Suprapubic skin (tissue), 4 donors: Measurements from ENCODE around the gene PRKG2. TPM values are rescaled to one million over a fixed set of nuclear protein-coding genes. Genes with fewer than 3 reads are reported as not detected.
A peak's percentile ranks its signal among the peaks of the same experiment; 100 is the strongest.

Experiments used
- DNase-seq, 2 donors: peaks; one replicate each; pipeline ENCODE4 v3.0.0-alpha.2; 2019; ENCODE audit warnings: low spot score in 2 of 2
- H3K27ac ChIP-seq: fragments of 200-600 bp; sonication (generic); one replicate; pipeline ENCODE4 v1.5.1; 2019
- H3K27me3 ChIP-seq: fragments of 200-600 bp; sonication (generic); one replicate; pipeline ENCODE4 v1.5.1; 2019
- H3K36me3 ChIP-seq: fragments of 200-600 bp; sonication (generic); one replicate; pipeline ENCODE4 v1.5.1; 2019
- H3K4me1 ChIP-seq: fragments of 200-600 bp; sonication (generic); one replicate; pipeline ENCODE4 v1.5.1; 2019
- H3K4me3 ChIP-seq: fragments of 200-600 bp; sonication (generic); one replicate; pipeline ENCODE4 v1.5.1; 2019; ENCODE audit warnings: mild to moderate bottlenecking
- H3K9me3 ChIP-seq: fragments of 200-600 bp; sonication (generic); one replicate; pipeline ENCODE4 v1.5.1; 2019
- CTCF ChIP-seq, 2 donors: fragments of 200-600 bp in 1 of 2; fragments of 450-650 bp in 1 of 2; sonication (generic) in 1 of 2; IDR thresholded peaks; one replicate each; pipeline ENCODE4 v1.5.1; 2016 to 2019; ENCODE audit warnings: antibody characterized with exemption in 2 of 2, mild to moderate bottlenecking in 1 of 2, moderate library complexity in 1 of 2
- EP300 ChIP-seq: sonication (generic); formaldehyde crosslinking; IDR thresholded peaks from one replicate; pipeline ENCODE4 v1.6.1; 2017; ENCODE audit warnings: antibody characterized with exemption
- POLR2A ChIP-seq, 2 donors: fragments of 450-650 bp; IDR thresholded peaks; one replicate each; pipeline ENCODE4 v1.6.1; 2017; ENCODE audit warnings: antibody characterized with exemption in 2 of 2, mild to moderate bottlenecking in 2 of 2, moderate library complexity in 2 of 2
- POLR2AphosphoS5 ChIP-seq, 3 donors: sonication (generic); formaldehyde crosslinking; IDR thresholded peaks; one replicate each; pipeline ENCODE4 v1.6.1; 2017; ENCODE audit warnings: antibody characterized with exemption in 3 of 3
- WGBS: methylation state at CpG from one replicate; pipeline ENCODE4 v1.1.5; 2018; 5-methylcytosine and 5-hydroxymethylcytosine counted together
- total RNA-seq, 4 donors: library from RNA; depleted of rRNA; stranded (reverse); fragments of >200 nt; gene quantifications; one replicate each; pipeline ENCODE4 v1.1.0, GENCODE V29; 2016

The PRKG2 gene
- total RNA-seq, 4 donors from 2014 or later: 0.79 to 2.5 (median 1.7) TPM

DNA sequence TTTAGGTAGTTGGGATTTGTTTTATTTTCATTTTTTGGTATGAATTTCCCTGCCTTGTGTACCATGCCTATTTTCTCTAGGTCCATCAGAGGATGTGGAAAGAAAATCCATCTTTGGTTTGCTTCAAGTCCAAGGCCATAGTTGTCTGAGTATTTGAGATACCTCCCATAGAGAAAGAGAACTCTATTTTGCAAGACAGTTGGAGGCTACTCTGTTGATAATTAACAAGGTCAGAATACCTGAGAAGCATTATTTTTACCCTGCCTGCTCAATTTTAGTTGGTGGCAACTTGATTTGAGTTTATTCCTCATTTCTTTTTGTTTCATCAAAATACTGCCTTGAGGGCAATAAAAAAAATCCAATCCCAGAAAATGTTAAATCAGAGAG, 153.7 kb downstream of the PRKG2 start:
- no peaks in the 10 kb centered on the region for H3K27me3 ChIP-seq
- no peak for TF ChIP-seq EP300
- no peak for TF ChIP-seq POLR2AphosphoS5 (IDR thresholded peaks at IDR 0.05)
- no peak for TF ChIP-seq CTCF (IDR thresholded peaks at IDR 0.05)
- no peak for TF ChIP-seq POLR2A (IDR thresholded peaks at IDR 0.05)
- no peaks in the 10 kb centered on the region for H3K4me1 ChIP-seq
- H3K9me3 ChIP-seq: no peaks in the 10 kb centered on the region
- no peak for DNase-seq
- no peak overlapping the region for H3K4me3 ChIP-seq
- no peak overlapping the region for H3K27ac ChIP-seq
- no peaks in the 10 kb centered on the region for H3K36me3 ChIP-seq

DNA sequence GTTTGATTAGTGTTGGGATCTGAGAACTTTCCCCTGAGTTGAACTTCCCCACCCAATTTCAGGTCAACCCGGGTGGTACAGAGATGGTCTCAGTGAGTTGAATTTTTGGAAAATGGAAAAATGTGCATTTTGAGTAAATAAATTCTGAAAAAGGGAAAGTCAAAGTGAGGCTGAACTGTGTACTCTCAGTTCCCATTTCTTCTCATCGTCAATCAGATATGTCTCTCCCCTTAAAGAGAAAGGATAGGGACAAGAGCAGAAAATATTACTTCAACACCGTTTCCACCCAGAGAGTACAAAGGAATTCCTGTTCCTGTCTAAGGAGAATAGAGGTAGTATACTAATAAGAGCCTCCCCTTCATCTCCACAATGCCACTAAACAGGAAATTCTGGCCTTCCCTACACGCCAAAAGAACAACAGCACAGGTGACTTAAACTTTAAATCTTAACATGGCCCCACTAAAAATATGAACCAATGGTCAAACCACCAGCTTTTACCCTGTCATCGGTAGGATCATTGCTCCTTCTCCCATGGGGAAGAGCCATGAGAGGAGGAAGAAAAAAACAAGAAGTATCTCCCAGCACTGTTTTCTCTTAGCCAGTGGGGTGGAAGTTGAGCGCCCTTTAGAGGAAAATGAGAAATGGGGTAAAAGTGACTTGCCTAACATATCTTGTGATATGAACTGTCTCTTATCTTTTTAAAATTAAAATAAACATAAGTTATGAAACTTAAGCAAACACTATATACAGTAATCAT, 154.3 kb downstream of the PRKG2 start:
- TF ChIP-seq POLR2A (IDR thresholded peaks at IDR 0.05) (no peak), CTCF (IDR thresholded peaks at IDR 0.05) (no peak), EP300 (no peak), POLR2AphosphoS5 (IDR thresholded peaks at IDR 0.05) (no peak)
- Histone ChIP-seq H3K4me1 (no peaks in the 10 kb centered on the region), H3K27me3 (no peaks in the 10 kb centered on the region), H3K36me3 (no peaks in the 10 kb centered on the region), H3K9me3 (no peaks in the 10 kb centered on the region), H3K4me3 (no peak overlapping the region), H3K27ac (no peak overlapping the region)
- WGBS: 73% methylated on average over 6 of the region's 6 CpGs
- DNase-seq: no peak

DNA sequence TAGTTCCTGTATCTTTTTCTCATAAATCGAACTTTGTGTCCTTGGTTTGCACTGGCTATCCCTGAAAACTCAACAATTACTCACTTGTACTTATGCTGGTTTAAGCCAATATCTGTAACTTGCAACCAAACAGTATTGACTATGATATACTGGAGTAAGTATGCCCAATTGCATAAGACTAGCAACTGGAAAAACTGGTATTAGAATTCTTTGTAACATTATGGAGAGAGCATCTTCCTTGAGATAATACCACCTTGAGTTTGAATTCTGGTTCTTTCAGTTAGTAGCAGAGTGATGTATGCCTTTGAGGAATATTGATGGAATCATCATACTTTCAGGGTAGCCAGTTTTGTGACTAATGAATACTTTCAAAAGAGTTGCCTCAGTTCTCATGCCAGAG, 156.4 kb downstream of the PRKG2 start:
- no peak overlapping the region for H3K4me3 ChIP-seq
- H3K27me3 ChIP-seq: peaks cover 4% of the 10 kb centered on the region
- 56% methylated on average over 1 of the region's 1 CpG for WGBS
- H3K36me3 ChIP-seq: no peaks in the 10 kb centered on the region
- DNase-seq: no peak
- no peaks in the 10 kb centered on the region for H3K4me1 ChIP-seq
- H3K27ac ChIP-seq: no peak overlapping the region
- no peak for TF ChIP-seq CTCF (IDR thresholded peaks at IDR 0.05)
- TF ChIP-seq EP300: no peak
- TF ChIP-seq POLR2A (IDR thresholded peaks at IDR 0.05): no peak
- TF ChIP-seq POLR2AphosphoS5 (IDR thresholded peaks at IDR 0.05): no peak
- no peaks in the 10 kb centered on the region for H3K9me3 ChIP-seq

GRCh38 chr4:81052119-81053068, 162.6 kb downstream of the PRKG2 start:
- H3K27me3 ChIP-seq: peaks cover 4% of the 10 kb centered on the region
- DNase-seq: no peak
- H3K9me3 ChIP-seq: no peaks in the 10 kb centered on the region
- 59% methylated on average over 7 of the region's 7 CpGs for WGBS
- peak in 1 of 2 donors; percentile 38 for TF ChIP-seq CTCF (IDR thresholded peaks at IDR 0.05)
- TF ChIP-seq EP300: no peak
- H3K4me1 ChIP-seq: no peaks in the 10 kb centered on the region
- no peak overlapping the region for H3K4me3 ChIP-seq
- no peak overlapping the region for H3K27ac ChIP-seq
- no peaks in the 10 kb centered on the region for H3K36me3 ChIP-seq

DNA sequence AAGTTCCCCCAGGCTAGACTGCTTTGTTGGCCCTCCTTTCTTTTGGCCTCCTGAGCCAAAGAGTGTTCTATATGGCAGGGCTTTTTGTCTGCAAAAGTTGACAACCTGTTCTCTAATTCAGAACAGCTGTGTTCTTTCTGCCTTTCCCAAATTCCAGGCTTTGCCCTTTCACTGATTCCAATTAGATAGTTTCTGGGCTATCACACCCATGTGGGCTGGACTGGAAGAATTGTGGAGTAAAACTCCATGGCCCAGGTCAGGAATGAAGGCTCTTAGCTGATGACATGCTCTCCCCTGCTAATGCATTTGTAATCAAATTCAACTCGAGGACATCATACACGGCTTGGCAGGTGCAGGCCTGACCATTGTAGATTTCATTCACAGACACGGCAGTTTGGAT, 165.1 kb downstream of the PRKG2 start:
- H3K4me3 ChIP-seq: no peak overlapping the region
- peaks cover 5% of the 10 kb centered on the region for H3K27me3 ChIP-seq
- no peaks in the 10 kb centered on the region for H3K36me3 ChIP-seq
- no peaks in the 10 kb centered on the region for H3K4me1 ChIP-seq
- TF ChIP-seq POLR2A (IDR thresholded peaks at IDR 0.05) (no peak), EP300 (no peak), POLR2AphosphoS5 (IDR thresholded peaks at IDR 0.05) (no peak), CTCF (IDR thresholded peaks at IDR 0.05) (no peak)
- no peak overlapping the region for H3K27ac ChIP-seq
- 48% methylated on average over 3 of the region's 3 CpGs for WGBS
- DNase-seq: no peak
- no peaks in the 10 kb centered on the region for H3K9me3 ChIP-seq
